ENCODE measurements around the gene ALCAM.

ALCAM gene

DNA sequence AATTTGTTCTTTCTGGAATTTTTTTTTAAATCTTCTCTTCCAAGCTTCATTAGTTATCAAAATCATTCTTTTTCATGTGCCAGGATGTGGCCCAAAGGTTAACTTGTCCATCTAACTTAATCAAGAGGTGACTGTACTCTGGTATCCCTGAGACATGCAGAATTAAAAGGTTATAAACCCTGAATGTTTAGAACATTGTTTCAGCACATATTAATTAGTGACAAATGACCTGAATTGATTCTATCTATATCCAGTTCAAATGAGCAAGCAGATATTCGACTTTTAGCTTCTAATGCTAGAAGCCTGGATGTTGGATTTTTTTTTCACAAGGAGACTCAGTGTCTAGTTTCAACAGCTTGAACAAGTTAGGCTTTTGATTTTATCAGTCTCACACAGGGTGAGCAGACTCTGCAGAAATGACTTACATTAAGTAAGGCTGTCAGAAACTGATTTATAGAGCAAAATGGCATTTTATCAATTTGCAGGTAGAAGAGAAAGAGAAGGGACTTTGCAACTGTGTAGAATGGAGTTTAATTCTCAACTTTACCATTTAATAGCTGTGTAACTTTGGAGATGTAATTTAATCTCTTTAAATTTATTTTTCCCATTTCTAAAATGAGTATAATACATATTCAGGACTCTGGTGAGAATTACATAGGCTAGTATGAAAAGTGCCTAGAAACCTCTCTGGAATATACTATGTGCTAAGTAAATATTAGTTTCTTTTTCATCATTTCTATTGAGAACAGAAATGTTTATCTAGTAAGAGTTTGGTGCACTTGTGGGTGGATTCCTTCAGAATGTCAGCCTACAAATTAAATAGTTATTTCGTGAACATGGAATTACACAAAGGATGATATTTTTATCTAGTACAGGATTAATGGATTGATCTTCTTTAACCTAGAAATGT is 100.0 kb downstream of the ALCAM start:
- no peak overlapping the region for H3K4me3 ChIP-seq (ENCODE audit: low read depth, low read length)

DNA sequence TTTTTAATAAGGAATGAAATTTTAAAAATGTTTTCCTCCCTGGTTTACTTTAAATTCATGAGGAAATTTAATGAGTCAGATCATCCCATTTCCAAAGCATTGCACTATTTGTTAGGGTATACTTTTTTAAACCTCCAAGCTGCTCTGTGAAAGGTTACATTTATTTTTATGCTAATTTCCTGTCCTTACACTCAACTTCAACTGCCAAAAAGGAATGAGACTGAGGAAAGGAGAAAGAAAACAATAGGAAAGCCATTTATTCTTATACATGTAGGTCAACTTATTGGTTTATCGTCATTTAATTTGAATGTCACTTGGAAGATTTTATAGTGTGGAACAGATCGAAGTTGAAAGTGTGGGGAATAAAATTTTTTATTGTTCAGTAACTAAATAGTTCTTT is 104.1 kb downstream of the ALCAM start:
- no peak overlapping the region for H3K4me3 ChIP-seq (ENCODE audit: low read depth, low read length)

DNA sequence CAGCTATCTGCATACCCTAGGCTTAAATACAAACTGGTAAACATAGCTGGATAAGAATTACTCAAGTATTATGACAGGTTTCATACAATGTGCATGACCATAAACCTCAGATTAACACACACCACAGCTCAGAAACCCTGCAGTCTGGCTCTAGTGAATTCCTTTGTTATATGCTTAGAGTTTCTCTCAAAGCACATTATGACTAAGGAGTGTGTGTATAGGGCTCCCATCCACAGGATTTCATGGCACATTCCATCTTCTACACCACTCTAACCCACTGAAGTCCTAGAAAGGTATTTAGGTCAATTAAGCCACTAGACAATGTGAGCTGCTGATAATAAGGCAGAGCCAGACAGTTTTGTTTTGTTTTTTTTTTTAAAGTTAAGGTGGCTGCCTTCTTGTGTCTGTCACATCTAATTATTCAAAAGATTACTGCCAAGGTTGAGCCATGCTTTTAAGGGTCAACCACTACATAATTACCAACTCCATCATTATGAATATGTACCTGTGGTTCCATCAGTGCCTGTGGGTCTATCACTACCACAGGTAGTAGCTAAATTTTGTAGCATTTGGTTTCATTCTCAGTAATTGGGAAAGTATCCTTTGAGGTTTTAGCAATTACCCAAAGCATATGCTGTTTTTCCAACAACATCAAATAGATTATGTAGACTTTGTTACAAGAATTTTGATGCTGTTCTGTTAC is 107.0 kb downstream of the ALCAM start:
- no peak overlapping the region for H3K4me3 ChIP-seq (ENCODE audit: low read depth, low read length)

- no peak overlapping the region for H3K4me3 ChIP-seq (ENCODE audit: low read depth, low read length)
Measured at GRCh38 chr3:105480768-105481167, 114.1 kb downstream of the ALCAM start.

- no peak overlapping the region for H3K4me3 ChIP-seq (ENCODE audit: low read depth, low read length)
Measured at GRCh38 chr3:105483476-105483875, 116.8 kb downstream of the ALCAM start.

GRCh38 chr3:105490045-105490444 is 123.3 kb downstream of the ALCAM start:
- H3K4me3 ChIP-seq (ENCODE audit: low read depth, low read length) = no peak overlapping the region

DNA sequence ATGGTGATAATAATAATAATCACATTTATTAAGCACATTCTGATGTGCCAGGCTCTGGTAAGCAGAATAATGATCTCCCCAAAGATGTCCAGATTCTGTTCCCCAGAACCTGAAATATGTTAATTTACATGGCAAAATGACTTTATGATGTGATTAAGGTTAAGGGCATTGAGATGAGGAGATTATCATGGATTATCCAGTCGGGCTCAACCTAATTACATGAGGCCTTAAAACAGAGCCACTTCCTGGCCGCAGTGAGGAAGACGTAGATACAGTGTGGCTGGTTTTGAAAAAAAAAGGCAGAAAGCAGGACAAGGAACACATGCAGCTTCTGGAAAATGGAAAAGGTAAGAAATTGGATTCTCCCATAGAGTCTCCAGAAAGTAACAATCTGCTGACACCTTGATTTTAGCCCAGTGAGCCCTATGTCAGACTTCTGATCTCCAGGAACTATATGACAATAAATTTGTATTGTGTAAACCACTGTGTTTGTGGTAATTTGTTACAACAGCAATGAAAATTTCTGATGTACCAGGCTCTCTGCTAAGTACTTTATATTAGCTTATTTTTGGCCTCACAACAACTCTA is 126.7 kb downstream of the ALCAM start:
- H3K4me3 ChIP-seq (ENCODE audit: low read depth, low read length) = no peak overlapping the region

DNA sequence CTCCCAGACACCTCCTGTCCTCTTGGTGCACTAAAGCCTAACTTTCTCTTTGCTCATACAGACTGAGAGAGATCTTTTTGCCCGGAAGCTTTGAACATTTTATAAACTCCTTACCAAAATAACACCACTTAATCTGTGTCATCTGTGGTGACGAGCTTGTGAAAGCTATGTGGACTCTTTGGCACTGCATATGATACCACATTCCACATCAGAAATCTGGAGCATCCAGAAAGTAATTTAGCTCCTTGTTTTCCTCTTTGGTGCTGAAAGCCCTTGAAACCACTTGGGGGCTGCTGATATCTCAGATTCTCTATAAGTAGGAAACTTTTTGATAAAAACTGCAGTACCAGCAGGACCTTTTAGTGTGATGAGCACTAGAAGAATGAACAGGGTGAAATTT is 128.3 kb downstream of the ALCAM start:
- H3K4me3 ChIP-seq (ENCODE audit: low read depth, low read length) = no peak overlapping the region

DNA sequence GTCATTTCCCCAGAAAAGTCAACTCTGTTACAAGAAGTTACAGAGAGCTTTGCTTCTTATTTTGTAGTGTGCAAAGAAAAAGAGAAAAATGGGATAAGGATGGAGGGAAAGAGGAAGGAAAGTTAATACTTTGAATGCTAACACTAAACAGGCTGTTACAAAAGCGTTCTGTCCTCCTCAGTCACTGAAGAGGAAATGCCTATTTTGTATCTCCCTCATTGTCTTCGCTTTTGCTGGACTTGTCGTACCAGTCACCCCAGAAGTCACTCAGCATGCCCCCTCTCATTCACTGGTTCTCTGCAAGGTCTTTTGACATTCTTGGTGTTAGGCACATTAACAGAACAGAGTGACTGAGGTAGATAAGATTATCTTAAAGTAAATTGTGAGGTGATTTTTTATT is 129.6 kb downstream of the ALCAM start:
- no peak overlapping the region for H3K4me3 ChIP-seq (ENCODE audit: low read depth, low read length)

DNA sequence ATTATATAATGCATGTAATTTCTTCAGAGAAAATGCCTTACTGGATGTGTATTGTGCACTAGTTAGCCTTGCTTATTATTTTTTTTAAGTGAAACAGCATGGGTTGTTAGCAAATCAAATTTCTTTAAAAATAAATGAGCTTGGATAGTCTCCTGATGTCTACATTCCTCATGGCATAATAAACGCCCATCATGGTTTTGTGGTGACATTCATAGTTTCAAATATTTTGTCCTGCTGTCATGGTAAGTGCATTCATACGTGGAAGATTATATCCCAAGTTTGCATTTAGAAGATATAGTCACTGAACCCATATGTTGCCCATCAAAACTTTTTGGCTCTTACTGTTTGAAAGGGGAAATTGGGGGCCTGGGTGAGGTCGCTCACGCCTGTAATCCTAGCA is 130.7 kb downstream of the ALCAM start:
- no peak overlapping the region for H3K4me3 ChIP-seq (ENCODE audit: low read depth, low read length)

DNA sequence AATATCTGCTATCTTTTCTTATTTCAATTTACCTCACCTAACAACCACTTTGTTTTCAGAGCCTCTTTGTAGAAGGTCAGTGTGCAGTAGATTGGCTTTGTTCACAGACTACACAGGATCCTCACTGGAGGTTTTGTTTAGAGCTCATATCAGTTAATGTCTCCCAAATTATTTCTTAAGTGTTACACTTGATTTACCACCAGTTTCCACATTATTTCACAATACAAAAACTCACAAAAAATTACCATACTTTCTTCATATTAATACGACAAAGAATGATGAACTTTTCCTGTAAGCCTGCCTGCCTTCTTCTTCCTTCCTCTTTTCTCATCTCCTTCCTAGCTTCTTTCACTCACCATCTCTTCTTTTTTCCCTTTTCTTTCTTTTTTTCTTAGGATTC is 133.3 kb downstream of the ALCAM start:
- no peak overlapping the region for H3K4me3 ChIP-seq (ENCODE audit: low read depth, low read length)

GRCh38 chr3:105502333-105502732 is 135.6 kb downstream of the ALCAM start:
- no peak overlapping the region for H3K4me3 ChIP-seq (ENCODE audit: low read depth, low read length)

- H3K4me3 ChIP-seq (ENCODE audit: low read depth, low read length) = no peak overlapping the region
Measured at GRCh38 chr3:105503191-105503593, 136.5 kb downstream of the ALCAM start.

DNA sequence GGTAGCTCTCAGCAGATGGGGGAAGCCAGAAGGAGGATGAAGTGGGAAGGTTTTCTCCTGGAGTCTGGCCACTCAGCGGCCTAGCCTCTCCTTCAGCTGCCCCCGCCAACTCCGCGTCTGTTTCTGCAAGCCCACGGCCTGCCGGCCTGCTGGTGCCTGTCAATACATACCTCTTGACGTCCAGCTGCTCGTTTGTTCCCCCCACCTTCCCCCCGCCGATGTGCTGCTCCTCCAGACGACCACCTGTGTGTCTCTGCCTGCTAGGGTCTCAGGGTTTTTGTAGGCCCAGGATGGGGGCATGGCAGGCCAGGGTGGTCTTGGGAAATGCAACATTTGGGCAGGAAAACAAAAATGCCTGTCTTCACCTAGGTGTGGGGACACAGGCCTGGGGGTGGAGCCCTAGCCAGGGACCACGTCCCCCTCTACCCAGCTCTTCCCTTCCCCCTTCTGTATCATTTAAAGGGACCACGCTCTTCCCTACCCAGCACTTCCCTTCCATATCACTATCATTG is 137.8 kb downstream of the ALCAM start:
- no peak overlapping the region for H3K4me3 ChIP-seq (ENCODE audit: low read depth, low read length)

GRCh38 chr3:105505170-105505569 is 138.5 kb downstream of the ALCAM start:
- H3K4me3 ChIP-seq (ENCODE audit: low read depth, low read length) = no peak overlapping the region

- H3K4me3 ChIP-seq (ENCODE audit: low read depth, low read length) = no peak overlapping the region
Measured at GRCh38 chr3:105511031-105511430, 144.3 kb downstream of the ALCAM start.

- no peak overlapping the region for H3K4me3 ChIP-seq (ENCODE audit: low read depth, low read length)
Measured at GRCh38 chr3:105512061-105512460, 145.4 kb downstream of the ALCAM start.

DNA sequence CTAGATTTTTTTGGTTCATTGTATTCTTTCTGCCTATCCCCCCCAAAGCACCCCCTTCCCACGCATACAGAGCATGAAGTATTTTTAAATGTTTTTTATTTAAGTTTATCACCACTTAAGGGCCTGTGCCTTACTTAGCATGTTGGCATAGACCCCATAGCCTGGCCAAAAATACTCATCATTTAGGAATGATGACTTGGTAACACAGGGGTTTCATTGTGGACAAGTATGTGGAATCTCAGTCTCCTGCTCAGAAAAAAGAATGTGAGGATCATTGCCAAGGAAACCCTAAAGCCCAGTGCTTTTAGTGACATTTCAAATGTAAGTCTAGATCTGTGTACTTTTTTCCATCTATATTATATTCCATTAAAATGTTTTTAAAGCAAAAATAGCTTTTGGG is 146.3 kb downstream of the ALCAM start:
- H3K4me3 ChIP-seq (ENCODE audit: low read depth, low read length) = no peak overlapping the region

DNA sequence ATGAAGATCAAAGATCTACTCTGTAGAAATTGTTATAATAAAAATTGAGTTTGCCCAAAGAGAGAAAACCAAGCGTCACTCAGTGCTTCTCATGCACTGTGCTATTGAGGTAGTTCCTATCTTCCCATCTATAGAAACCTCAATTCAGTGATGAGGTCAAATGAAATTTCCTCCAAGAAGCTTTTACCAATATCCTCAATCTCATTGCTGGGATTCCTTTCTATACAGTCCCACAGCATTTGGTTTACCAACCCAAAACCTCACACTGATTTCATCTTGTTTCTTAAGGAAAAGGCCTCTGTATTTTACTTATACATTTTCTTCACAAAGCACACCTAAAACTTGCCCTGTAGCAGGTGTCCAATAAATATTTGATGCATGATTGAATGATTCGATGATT is 147.2 kb downstream of the ALCAM start:
- H3K4me3 ChIP-seq (ENCODE audit: low read depth, low read length) = no peak overlapping the region

GRCh38 chr3:105515372-105515771 is 148.7 kb downstream of the ALCAM start:
- H3K4me3 ChIP-seq (ENCODE audit: low read depth, low read length) = no peak overlapping the region

GRCh38 chr3:105516972-105517371 is 150.3 kb downstream of the ALCAM start:
- no peak overlapping the region for H3K4me3 ChIP-seq (ENCODE audit: low read depth, low read length)

DNA sequence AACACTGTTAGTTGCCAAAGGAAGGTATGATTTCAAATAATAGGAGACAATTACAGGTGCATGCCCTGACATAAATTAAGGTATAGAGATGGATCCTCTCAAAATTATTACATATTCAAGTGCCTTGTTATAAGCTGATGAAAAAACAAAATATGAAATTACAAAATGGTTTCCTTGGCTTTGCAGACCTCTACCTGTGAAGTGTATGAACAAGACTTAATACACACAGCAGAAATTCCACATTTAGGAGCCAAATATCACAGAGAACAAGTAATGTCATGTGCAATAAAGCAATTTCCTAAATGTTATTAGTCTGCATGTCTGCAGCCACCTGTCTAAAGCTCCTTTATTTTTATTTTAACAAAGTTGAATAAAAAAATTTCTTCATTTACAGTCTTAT is 151.5 kb downstream of the ALCAM start:
- H3K4me3 ChIP-seq (ENCODE audit: low read depth, low read length) = no peak overlapping the region
